Measurements from ENCODE around the gene IL34. TPM values are rescaled to one million over a fixed set of nuclear protein-coding genes. Genes with fewer than 3 reads are reported as not detected.

Gene IL34
- total RNA-seq, 1 donor from 2014 or later = 6.1 TPM

- peak overlapping the region in 1 of 2 donors; percentile 5 for H3K4me3 ChIP-seq
- DNase-seq (ENCODE audit: extremely low spot score in 2 of 2) = no peak
These were observed 7.7 kb downstream of the IL34 start for GRCh38 chr16:70653809-70654771.

GRCh38 chr16:70656065-70656711, 9.8 kb downstream of the IL34 start:
- intact Hi-C loops (cut with DNase I) = loop anchor here (10.0 kb wide), 1 partner anchor 131 kb away; the partner anchor contains the start of genes COG4 and SF3B3
- Histone ChIP-seq H3K27ac (no peak overlapping the region), H3K4me1 (peaks cover 8% of the 10 kb centered on the region), H3K9me3 (no peaks in the 10 kb centered on the region), H3K27me3 (no peaks in the 10 kb centered on the region), H3K36me3 (no peaks in the 10 kb centered on the region), H3K4me3 (no peak overlapping the region)
- TF ChIP-seq CTCF (IDR thresholded peaks at IDR 0.05) (no peak), POLR2A (IDR thresholded peaks at IDR 0.05) (no peak), POLR2AphosphoS5 (IDR thresholded peaks at IDR 0.05; ENCODE audit: insufficient read depth in 1 of 2, low read depth in 1 of 2) (no peak)
- no peak for DNase-seq (ENCODE audit: extremely low spot score in 2 of 2)

More at GRCh38 chr16:70653809-70654771, 7.7 kb downstream of the IL34 start:
- intact Hi-C loops (cut with DNase I) = loop anchor here (10.0 kb wide), 1 partner anchor 129 kb away; the partner anchor contains the start of genes COG4 and SF3B3
- Histone ChIP-seq H3K9me3 (no peaks in the 10 kb centered on the region), H3K27me3 (no peaks in the 10 kb centered on the region), H3K4me1 (peaks cover 8% of the 10 kb centered on the region), H3K27ac (peak overlapping the region; percentile 55), H3K36me3 (no peaks in the 10 kb centered on the region)
- TF ChIP-seq CTCF (IDR thresholded peaks at IDR 0.05) (peak; percentile 67 to 96 (median 93)), POLR2A (IDR thresholded peaks at IDR 0.05) (no peak), POLR2AphosphoS5 (IDR thresholded peaks at IDR 0.05; ENCODE audit: insufficient read depth in 1 of 2, low read depth in 1 of 2) (peak in 1 of 2 donors; percentile 86)

GRCh38 chr16:70656712-70657263, 10.4 kb downstream of the IL34 start:
- DNase-seq (ENCODE audit: extremely low spot score in 2 of 2) = no peak
- H3K9me3 ChIP-seq = no peaks in the 10 kb centered on the region
- no peaks in the 10 kb centered on the region for H3K36me3 ChIP-seq
- H3K27ac ChIP-seq = no peak overlapping the region
- no peak for TF ChIP-seq POLR2A (IDR thresholded peaks at IDR 0.05)
- TF ChIP-seq CTCF (IDR thresholded peaks at IDR 0.05) = no peak
- no peak for TF ChIP-seq POLR2AphosphoS5 (IDR thresholded peaks at IDR 0.05; ENCODE audit: insufficient read depth in 1 of 2, low read depth in 1 of 2)
- intact Hi-C loops (cut with DNase I) = loop anchor here (10.0 kb wide), 1 partner anchor 132 kb away; the partner anchor contains the start of genes COG4 and SF3B3
- H3K27me3 ChIP-seq = no peaks in the 10 kb centered on the region
- no peak overlapping the region for H3K4me3 ChIP-seq
- peaks cover 13% of the 10 kb centered on the region for H3K4me1 ChIP-seq

- no peaks in the 10 kb centered on the region for H3K27me3 ChIP-seq
- intact Hi-C loops (cut with DNase I) = loop anchor here (10.0 kb wide), 1 partner anchor 133 kb away; the partner anchor contains the start of genes COG4 and SF3B3
- peaks cover 25% of the 10 kb centered on the region for H3K4me1 ChIP-seq
- no peak overlapping the region for H3K4me3 ChIP-seq
- peaks cover 0 to 9% of the 10 kb centered on the region in 2 donors for H3K36me3 ChIP-seq
- H3K9me3 ChIP-seq = no peaks in the 10 kb centered on the region
- no peak overlapping the region for H3K27ac ChIP-seq
- TF ChIP-seq POLR2AphosphoS5 (IDR thresholded peaks at IDR 0.05; ENCODE audit: insufficient read depth in 1 of 2, low read depth in 1 of 2) = no peak
- no peak for TF ChIP-seq CTCF (IDR thresholded peaks at IDR 0.05)
- TF ChIP-seq POLR2A (IDR thresholded peaks at IDR 0.05) = no peak
- no peak for DNase-seq (ENCODE audit: extremely low spot score in 2 of 2)
These were observed 11.6 kb downstream of the IL34 start for GRCh38 chr16:70657956-70658355.

All from vagina (tissue), 2 donors.